Measurements from ENCODE around the gene RASSF5.
A peak's percentile ranks its signal among the peaks of the same experiment; 100 is the strongest.

Gene RASSF5

DNA sequence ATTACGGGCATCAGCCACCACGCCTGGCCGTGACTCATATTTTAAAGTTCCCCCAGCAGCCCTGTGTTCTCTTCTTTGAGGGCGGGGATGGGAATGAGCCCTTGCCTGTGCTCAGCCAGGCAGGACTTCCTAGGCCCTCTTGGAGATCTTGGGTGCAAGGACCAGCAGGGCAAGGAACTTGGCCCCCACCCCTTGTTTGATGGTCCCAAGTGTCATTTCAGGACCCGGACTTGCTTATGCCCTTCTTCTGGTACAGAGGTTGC is 9.3 kb downstream of the RASSF5 start:
- DNase-seq (ENCODE audit: low spot score): no peak

DNA sequence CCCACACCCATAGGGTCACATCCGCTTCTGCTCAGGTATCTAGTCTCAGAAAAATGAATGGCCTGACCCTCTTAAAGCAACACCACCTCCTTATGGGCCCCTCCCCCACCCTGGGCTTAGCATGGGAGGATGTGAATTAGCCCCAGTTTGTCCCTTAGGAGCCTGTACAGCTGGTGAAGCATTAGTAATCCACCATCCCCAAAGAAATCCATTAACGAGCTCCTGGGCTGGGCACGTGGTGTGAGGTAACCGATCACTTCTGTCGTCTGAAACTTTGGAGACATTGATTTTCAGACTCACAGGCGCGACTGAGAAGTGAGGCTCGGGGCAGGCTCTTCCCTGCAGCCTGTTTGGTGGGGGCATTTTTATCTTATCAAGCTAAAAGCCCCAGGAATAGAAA is 10.5 kb downstream of the RASSF5 start:
- DNase-seq (ENCODE audit: low spot score): no peak

DNA sequence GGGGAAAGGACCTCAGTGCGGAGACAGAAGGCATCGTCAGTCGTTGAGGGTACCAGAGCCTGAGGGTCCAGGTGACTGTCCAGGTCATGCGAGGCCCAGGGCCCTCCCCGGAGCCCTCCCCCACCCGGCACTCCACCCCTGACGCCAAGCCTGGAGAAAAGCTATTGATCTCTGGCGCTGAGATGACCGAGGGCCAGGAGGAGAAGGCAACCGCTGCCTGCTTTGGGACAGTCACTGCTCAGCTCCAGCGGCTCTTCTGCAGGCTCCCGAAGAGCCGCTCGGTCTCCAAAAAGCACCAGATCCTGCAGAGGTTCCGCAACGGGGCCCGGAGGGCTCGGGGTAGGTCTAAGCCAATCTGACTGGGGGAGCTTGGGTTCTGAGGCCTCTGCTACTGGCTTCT is 10.9 kb downstream of the RASSF5 start:
- DNase-seq (ENCODE audit: low spot score): no peak

DNA sequence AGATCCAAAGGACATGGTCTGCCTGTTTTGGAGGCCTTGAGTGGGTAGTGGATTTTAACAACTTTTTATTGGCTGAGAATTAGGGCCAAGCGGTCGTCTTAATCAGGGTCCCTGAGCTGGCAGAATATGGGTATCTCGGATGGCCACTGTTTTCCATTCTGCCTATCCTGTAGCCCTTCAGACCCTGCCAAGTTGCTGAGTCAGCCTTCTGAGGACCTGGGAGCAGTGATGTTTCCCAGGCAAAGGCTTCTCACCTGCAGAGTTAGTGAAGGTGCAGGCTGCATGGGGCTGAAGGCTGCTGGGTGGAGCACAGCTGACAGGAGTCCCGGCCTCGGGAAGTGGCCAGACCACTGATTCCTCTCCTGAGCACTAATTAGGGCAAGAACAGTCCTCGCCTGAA is 11.4 kb downstream of the RASSF5 start:
- DNase-seq (ENCODE audit: low spot score): no peak

DNA sequence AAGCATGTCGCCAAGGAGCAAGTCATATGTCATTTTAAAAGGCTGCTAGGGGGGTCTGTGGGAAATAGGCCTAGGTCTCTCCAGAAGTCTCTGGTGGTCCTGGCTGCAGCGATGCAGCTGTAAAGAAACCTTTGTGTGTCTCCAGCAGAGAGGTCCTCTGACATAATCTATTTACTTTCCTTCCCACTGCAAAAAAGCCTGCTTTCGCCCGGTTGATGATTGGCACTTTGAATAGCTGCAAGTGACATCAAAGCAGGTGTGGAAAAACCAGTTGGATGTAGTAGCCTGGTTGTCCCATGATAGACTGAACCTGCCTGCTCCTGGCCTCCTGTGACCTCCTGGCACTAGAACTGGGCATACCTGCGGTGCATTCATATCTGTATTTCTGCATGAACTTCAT is 13.8 kb downstream of the RASSF5 start:
- no peak for DNase-seq (ENCODE audit: low spot score)

DNA sequence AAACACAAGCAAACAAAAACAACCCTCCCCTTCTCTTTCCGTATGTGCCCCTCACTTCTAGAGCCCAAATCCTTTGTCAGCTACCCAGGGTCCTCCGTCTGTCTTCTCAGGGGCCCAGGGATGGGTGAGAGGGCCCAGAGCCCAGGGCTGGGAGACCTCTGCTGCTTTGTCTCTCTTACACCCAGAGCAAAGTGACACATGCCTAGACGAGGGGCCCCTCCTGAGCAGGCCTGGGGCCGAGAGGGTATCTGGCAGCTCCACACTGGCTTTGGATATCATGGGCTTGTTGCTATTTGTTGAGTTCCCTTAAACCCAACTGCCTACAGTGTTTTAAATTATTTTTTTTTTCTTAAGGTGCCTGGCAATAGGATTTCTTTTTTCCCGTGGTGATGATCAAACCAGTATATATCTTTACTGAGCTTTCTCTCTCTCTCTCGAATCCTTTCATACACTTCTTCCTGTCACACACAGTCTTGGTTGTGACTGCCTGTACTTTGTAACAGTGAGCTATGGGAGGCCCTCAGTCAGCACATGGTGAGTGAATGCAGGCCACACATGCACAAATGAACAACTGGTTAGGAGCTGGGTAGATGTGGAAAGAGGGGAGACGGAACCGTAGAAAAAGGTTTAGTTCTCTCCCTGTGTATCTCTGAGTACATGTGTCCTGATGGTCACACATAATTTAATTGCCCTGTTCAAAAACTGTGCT is 14.5 kb downstream of the RASSF5 start:
- no peak for DNase-seq (ENCODE audit: low spot score)

DNA sequence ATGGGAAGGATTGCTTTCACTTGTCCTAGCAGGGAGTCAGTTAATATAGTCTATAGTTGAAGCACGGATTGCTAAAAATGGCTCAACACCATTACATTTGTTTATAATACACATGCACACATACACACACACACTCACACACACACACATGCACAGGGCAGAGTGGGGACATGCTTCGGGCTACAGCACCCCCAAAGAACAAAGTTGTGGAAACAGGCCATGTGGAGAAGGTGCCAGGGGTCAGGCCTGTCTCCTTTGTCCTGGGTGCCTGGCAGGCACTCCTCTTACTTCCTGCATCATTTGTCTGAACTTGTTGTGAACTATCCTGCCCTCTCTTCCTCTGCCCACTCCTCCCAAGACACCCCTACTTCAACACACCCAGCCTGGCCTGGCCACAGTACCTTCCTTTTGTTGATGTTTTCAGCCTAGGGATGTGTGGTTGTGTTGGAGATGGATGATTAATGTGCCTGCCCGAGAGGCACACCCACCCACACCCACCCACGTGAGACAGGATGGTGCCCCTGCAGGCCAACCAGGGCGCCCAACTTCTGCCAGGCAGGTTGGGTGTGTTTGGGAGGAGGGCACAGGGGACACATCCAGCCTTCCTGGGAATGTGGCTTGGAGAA is 17.5 kb downstream of the RASSF5 start:
- no peak for DNase-seq (ENCODE audit: low spot score)

- no peak for DNase-seq (ENCODE audit: low spot score)
Observed at GRCh38 chr1:206526064-206526911, 19.0 kb downstream of the RASSF5 start.

- DNase-seq (ENCODE audit: low spot score): no peak
Observed at GRCh38 chr1:206529425-206529824, 22.1 kb downstream of the RASSF5 start.

GRCh38 chr1:206532368-206532767 is 25.0 kb downstream of the RASSF5 start:
- no peak for DNase-seq (ENCODE audit: low spot score)

DNA sequence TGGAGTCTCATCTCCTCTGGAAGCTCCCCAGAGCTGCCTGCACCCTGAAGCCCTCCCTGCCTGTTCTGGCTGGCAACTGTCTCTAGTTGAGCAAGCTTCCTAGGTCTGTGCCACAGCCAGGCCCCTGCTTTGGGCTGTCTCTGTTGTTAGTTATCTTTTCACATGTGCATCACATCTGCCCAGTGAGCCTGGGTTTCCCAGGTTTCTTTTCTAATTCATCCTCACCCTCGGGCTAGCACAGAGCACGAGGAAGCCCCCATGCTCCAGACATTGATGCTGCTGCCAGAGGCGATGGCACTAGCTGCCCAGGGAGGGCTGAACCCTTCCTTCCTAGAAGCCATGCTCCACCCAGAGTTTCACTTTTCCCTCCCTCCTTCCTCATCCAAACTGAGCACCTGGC is 27.2 kb downstream of the RASSF5 start:
- no peak for DNase-seq (ENCODE audit: low spot score)

GRCh38 chr1:206535853-206536188 is 28.5 kb downstream of the RASSF5 start:
- no peak for DNase-seq (ENCODE audit: low spot score)

DNA sequence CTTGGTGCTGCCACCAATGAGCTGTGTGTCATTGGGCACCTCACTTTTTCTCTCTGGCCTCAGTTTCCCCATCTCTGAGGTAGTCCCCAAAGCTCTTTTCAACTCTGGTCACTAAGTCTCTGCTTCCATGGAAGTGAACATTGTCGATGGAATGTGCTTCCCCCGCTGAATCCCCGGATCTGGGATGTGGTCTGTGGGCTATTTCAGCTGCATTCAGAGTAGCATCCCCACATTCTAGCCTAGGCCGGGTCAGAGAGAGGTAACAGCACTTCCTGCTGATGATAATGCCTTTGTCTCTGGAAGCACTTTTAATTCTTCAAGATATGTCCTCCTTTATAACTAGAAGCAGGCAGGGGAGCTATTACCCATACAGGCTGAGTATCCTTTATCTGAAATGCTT is 29.8 kb downstream of the RASSF5 start:
- DNase-seq (ENCODE audit: low spot score): no peak

DNA sequence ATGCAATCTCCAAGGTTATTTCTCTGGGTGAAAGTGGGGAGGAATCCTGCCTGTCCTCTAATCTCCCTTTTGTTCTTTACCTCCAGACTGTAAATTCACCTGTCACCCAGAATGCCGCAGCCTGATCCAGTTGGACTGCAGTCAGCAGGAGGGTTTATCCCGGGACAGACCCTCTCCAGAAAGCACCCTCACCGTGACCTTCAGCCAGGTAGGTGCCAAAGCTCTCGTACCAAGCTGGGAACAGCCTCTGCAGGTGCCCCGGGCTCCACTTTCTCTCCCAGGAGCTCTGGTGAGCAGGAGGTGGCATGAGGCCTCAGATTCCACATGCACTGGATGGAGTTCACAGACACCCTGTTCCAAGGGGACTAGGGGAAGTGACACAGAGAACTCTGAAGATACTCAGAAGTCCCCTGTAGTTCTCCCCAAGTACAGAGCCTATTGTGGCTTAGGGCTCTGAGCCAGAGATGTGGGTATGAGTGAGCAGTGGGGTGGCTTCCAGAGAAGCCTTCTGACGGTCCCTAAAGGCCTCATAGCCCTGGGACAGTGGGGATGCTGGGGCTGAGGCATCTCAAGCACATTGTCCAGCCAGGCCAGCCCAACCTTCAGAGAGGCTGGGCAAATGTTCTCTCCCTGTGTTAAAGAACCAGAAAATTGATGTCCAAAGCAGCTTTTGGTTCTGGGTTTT is 30.9 kb downstream of the RASSF5 start:
- DNase-seq (ENCODE audit: low spot score): no peak

DNA sequence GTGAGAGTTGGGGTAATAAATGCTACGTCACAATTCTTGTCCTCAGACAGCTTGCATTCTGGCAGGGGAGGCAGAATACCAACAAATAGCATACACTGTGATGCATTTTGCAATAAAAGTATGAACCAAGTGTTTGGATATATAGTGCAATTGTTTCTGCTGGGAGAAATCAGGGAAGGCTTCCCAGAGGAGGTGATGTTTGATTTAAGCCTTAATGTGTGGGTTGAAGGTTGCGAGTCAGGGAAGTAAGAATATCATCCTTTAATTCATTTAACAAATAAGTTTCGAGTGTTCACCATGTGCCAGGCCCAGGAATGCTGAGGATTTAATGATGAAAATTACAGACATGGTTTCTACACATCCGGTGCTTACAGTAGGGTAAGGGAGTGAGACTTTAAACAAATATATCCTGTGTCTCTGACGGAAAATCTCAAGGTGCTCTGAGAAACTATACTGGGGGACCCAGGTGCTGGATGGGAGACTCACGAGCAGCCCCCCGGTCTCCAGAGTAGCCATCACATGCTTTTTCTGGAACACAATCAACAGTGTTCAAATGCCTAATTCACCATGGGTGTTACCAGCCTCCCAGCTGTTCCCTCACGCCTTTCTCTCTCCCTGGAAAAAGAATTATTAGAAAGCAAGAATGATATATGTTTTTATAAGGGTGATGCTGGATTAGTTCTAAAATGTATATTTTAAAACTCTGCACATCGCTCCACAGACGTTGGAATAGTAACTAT is 31.7 kb downstream of the RASSF5 start:
- no peak for DNase-seq (ENCODE audit: low spot score)

DNA sequence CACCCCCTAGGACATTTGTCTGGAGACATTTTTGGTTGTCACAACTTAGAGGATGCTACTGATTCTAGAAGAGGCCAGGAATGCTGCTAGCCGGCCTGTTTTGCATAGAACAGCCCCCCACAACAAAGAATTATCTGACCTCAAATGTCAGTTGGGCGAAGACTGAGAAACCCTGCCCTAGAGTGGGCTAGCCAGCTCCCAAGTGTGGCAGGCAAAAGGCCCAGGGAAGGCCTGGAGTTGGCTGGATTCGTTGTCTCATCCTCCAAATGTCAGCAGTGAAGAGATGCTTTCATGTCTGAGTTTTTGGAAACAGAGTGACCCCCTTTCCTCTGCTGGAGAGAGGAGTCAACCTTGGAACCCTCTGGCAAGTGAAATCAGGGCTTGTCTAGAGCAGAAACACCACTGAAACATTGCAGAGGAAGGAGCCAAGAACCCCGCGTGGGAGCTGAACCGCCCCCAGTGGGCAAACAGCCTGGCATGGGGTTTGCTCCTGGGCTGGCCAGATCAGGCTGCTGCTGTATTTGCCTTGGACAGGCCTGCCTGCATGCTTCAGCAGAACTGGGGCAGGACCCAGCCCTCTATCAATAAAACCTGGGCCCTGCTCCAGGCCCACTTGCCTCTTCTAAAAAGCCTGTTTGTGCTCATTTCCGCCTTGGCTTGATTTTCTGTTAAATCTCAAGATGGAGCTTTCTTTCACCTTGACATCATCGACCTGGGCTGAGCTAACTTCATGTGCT is 32.9 kb downstream of the RASSF5 start:
- DNase-seq (ENCODE audit: low spot score): no peak

DNA sequence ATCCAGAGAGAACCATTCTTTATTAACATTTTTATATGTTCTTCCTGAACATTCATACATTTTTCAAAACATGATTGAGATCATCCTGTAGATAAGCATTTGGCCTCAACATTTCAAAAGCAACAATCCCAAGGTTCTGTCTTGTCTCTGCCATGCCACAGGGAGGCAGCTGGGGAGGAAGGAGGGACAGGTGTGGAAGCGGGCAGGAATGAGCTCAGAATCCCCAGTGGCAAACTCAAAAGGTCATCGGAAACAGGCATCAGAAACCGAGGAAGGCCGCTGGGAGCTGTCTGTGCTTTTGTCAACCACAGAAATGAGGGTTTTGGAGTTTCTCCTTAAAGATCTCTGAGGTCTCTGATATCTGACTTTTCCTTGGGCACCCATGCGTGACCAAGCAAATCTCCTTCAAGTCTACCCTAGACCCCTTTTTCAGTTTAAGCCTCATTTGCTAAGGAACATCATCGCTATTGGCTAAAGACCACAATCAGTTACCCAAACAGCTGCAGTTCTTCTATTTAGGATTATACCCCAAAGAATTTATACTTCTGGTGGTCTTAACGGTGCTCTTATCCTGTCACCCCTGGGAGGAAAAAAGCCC is 34.0 kb downstream of the RASSF5 start:
- DNase-seq (ENCODE audit: low spot score): no peak

DNA sequence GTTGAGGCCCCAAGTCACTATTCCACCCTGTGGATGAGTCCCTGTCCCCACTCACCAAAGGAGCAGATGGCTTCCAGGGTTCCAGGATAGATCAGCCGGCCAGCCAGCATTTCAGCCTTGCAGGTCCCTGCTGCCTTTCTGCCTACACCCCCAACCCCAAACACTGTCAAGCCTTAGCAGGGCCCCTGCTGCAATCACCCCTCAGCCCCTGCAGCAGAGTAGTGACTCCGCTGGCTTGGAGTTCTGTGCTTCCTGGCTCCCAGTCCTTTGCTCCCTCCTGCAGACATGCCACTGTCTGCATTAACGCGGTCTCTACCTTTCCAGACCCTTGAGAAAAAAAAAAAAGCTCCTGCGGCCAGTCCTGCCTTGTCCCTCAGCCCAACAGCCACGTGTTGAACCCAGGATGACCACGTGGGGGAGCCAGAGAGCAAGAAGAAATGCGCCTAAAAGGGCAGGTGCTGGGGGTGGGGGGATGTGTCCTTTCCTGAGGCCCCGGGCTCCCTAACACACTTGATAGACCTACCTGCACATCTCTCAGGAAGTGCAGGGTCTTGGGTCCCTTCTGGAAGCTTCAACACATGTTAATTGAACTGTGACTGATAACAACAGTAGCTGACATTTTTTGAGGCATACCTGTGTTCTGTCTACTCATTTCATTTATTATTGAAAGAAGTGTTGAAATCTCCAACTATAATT is 37.4 kb downstream of the RASSF5 start:
- peak; percentile 91 for DNase-seq (ENCODE audit: low spot score)

DNA sequence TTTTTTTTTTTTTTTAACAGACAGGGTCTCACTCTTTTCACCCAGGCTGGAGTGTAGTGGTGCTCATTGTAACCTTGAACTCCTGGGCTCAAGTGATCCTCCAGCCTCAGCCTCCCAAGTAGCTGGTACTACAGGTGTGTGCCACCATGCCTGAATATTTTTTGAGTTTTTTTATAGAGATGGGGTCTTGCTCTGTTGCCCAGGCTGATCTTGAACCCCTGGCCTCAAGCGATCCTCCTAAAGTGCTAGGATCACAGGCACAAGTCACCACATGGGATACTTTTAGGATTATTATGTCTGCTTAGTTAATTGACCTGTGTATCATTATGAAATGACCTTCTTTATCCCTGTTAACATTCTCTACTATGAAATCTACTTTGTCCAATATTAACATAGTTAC is 38.0 kb downstream of the RASSF5 start:
- DNase-seq (ENCODE audit: low spot score): no peak

GRCh38 chr1:206547104-206547503 is 39.8 kb downstream of the RASSF5 start:
- DNase-seq (ENCODE audit: low spot score): no peak

- DNase-seq (ENCODE audit: low spot score): no peak
Observed at GRCh38 chr1:206550446-206550845, 43.1 kb downstream of the RASSF5 start.
